ENCODE results near the gene CLDN34.

Gene CLDN34

DNA sequence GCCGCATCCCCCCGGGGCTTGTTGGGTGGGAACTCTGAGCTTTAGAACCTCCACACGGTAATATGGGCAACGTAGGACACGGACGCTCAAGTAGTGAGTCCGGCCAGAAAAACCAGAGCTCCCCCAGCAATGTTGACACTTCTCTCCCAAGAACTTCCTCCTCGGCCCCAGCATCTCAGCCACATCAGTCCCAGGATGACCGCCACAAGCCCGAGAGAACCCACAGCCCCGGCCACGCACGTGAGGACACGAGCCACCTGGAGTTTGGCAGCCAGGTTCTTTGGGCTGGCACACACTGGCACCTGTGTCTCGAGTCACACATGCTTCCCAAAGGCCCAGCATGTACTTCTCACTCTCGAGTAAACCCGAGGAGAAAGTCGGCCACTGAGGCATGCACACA, 16.3 kb downstream of the CLDN34 start:
- DNase-seq = no peak

DNA sequence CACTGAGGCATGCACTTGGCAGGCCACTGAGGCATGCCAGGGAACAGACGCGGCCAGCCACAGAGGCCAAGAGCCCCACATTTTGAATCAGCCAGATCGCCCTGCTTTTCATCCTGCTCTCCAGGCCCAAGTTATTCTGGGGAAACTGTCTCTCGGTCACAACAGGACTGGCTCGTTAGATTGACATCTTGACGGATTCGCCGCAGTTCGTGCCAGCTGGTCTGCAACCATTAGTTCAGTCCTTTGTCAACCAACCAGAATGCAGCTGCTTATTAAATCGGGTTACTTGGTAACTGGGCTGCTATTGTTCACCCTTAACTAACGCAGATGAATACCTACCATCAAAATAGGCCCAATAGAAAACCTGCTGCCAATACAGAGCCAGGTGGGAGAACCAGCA, 16.7 kb downstream of the CLDN34 start:
- no peak for DNase-seq

DNA sequence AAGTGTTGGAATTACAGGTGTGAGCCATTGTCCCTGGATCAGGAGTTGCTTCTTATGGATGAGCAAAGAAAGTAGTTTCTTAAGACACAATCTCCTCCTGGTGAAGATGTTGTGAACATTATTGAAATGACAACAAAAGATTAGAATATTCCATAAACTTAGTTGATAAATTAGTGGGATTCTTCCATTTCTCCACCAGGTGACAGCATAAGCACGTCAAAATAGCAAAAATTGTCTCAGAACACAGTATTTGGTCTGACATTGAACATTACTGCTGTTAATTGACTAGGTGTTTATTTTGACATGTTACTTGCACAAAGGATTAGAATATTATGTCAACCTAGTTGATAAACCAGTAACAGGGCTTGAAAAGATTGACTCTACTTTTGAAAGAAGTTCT, 21.6 kb downstream of the CLDN34 start:
- DNase-seq = peak; percentile 14

DNA sequence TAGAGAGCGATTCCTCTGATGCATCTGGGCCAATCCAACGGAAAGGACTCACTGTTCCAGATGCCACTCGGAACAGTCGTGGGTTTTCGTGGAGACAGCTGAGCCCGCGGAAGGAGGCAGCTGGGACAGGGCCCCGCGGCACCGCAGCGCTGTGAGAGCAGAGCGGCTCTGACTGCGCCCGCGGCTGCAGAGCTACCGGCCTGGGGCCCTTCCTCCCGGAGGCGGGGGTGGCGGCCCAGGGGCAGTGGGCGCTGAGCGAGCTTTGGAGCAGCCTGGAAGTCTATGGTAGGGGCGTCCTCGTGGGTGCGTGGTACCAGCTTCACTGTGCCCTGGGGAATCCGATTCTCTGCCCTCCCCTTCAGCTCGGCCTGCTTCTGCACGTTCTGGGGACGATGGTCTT, 24.9 kb downstream of the CLDN34 start:
- no peak for DNase-seq

DNA sequence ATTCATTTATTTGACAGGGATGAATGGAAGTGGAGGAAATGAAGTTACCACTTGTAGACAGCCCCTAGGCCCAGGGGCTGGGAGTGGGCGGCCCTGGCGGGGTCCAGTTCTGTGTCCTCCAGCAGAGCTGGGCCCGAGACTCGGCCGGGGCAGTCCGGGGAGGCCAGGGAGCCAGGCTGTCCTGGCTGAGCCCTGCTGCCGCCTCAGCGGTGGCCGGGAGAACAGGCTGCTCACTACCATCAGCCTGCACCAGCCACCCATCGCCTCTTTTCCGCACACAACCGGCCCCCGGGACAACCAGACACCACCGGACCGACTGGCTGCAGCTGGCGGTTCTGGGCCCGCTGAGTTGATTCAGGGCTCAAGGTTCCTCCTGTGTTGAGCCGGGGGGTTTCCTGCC, 25.6 kb downstream of the CLDN34 start:
- DNase-seq = no peak

DNA sequence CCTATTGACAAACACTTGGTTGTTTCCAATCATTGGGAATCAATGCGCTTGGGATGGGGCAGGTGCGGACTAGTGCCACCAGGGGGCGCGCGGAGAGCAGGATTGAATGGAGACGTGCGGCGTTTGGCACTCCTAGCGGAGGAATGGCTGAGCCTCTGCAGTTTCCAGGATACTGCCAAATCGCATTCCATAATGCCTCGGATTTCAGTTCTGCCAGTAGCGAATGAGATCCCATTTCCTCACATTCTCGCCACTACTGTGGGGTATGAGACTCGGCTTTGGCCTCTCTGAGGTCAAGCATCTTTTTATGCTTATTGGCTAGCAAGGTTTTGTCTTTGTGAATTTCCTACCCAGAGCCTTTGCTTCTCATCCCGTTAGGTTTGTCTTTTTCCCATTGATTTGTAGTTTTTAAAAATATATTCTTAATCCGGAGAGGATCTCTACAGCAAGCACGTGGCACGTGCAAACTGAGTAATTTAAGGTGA, 28.7 kb downstream of the CLDN34 start:
- peak; percentile 74 for DNase-seq

DNA sequence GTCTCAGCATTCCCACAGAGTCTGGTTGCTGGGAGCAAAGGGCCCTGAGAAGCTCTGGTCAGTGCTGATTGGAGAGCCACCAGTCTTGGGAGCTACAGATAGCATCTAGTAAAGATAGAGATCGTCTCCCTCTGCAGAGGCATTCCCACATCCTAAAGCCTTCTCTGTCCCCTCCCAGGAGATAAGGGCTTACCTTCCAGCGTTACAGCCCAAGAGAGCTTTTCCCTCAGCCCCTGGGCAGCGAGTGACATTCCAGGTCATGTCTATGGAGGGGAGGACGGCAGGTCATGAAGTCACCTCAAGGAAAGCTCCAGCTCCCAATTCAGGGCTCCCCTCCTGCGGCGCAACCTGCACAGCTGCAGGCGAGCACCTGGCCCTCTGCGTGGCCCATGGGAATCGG, 29.9 kb downstream of the CLDN34 start:
- DNase-seq = no peak

DNA sequence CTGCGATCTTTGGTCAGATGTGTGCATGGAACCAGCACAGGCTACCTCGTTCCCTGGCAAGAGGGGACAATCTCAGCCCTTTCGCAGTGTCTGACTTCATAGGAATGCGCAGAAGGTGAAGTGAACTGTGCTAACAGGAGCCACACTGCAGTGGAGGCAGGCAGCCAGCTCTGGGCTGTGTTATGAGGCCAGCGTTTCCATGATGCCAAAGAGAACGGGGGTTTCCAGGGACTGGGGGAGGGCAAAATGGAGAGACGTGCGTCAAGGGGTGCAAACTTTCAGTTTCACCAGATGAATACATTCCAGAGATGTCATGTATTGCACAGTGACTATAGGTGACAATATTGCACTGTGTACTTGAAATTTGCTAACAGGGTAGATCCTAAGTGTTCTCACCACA, 30.4 kb downstream of the CLDN34 start:
- no peak for DNase-seq

DNA sequence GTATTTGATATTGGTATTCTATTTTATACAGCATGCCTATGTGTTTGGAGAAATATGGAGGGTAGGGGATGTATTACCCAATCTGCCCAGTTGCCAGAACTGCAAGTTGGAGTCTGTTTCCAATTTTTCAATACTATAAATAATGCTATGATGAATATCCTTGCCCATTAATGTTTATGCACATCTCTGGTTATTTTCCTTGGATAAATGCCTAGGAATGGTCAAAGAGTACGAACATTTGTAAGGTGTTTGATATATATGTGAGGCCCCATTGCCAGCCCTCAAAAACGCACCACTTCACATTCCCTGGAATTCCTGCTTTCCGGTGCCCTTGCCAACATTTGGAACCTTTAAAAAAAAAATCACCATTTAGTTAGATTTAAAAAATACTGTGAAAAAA, 34.3 kb downstream of the CLDN34 start:
- no peak for DNase-seq

DNA sequence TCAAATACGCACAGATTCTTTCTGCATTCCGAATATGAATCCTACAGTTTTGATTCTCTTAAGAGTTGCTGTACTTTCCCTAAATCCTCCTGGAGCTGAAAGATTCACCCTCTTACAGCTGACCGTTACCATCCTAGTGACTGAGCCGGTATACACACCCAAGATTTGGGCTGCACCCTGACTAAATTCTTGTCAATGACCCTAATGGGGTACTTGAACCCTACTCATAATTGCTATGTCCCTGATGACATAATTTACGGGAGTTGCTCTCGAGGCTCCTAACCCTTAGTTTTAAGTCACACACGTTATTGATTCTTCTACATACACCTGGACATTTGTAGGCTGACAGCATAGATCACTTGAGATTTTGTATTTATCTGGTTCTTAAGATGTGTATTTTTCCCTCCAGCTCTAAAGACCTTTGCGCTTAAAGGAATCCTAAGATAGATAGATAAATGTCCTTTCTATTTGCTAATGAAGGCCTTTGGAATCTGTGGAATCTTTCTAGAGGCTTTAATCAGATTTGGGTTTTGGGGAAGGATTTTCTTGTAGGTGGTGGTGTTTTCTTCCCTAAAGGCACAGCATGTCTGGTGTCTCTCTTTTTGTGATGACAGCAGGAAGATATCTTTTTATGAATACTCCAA, 37.8 kb downstream of the CLDN34 start:
- DNase-seq = no peak

DNA sequence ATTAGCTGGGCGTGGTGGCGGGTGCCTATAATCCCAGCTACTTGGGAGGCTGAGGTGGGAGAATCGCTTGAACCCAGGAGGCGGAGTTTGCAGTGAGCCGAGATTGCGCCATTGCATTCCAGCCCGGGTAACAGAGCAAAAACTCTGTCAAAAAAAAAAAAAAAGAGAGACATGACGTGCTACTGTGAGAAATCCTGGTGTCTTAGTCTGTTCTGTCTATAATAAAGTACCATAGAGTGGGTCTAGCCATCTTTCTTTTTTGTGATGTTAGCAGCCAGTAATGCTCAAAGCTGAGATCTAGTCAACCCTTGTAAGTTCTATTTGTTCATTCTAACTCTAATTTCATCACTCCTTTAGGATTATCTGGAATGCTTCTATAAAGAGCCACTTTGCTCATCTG, 38.9 kb downstream of the CLDN34 start:
- no peak for DNase-seq

DNA sequence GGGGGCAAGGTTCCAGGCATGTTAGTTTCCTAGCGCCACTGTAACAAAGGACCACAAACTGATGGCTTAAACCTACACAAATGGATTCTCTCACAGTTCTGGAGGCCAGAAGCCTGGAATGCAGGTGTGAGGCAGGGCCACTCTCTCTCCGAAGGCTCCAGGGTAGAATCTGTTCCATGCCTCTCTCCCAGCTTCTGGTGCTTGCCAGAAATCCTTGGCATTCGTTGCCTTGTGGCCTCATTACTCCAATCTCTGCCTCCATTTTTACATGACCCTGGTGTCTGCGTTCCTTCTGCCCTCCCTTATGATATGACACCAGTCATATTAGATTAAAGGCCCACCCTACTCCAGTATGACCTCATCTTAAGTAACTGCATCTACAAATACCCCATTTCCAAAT, 39.6 kb downstream of the CLDN34 start:
- no peak for DNase-seq

DNA sequence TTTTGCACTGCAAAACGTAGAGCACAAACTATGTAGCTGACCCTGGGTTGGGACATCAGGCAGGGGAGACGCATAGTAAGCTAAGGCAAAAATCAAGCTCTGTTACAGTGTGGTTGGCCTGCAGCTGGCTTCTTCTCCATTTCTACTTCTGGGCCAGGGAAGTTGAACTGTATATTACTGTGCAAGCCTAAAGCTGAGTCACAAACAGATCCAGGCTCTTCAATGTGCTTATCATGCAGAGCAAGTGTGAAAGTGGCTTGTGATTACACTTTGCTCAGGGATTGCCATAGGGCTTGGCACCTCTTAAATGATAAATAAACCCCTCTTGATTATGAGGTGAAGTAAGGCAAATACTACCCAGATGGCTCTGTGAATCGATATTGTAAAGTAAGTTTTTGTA, 40.5 kb downstream of the CLDN34 start:
- no peak for DNase-seq

DNA sequence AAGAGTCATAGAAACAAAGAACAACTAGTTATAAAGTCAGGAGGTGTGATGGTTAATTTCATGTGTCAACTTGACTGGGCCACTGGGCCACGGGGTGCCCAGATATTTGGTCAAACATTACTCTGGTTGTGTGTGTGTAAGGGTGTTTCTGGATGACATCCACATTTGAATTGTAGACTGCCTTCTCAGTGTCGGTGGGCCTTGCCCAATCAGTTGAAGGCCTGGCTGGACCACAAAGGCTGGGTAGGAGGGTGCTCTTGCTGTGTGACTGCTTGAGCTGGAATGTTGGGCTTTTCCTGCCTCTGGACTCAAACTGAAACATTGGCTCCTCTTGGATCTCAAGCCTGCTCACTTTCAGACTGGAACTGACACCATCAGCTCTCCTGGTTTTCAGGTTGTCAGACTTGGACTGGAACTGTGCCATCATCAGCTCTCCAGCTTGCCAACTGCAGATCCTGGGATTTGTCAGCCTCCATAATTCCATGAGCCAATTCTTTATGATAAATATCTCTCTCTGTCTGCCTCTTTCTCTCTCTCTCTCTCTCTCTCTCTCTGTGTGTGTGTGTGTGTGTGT, 41.4 kb downstream of the CLDN34 start:
- DNase-seq = no peak

DNA sequence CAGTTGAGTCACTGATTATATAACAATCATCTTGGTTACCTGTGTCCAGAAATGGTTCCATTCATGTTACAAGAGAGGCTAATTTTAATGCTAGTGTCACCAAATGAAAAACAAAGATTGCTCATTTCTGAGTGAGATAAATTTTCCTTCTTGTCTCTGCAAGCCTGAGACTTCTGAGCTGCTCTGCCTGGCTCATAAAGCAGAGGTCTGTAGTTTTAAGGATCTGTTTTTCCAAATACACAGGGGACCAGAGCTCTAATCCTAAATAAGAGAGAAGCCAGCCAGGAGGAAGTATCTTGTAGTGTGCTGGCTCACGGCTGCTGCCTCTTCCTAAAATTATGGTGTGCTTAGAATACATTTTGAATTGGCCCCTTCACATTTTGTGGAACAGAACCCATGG, 42.6 kb downstream of the CLDN34 start:
- no peak for DNase-seq

DNA sequence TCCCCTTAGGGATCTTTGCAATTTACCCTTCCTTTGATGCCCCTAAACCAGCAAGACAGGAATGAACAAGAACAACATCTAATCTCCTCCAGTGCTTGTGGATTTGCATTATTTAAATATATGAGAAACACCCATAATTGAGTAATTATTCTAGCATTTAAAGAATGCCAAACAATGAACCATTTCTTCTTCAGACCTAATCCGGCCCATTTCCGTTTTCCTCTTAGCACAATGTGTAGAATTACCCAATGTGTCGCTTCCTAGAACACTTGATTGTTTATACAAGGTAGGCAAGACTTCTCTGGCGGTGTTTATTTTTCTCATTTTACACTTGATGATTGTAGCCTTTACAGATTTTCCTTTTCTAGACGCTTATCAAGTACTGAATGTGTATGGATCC, 43.5 kb downstream of the CLDN34 start:
- DNase-seq = peak; percentile 2

DNA sequence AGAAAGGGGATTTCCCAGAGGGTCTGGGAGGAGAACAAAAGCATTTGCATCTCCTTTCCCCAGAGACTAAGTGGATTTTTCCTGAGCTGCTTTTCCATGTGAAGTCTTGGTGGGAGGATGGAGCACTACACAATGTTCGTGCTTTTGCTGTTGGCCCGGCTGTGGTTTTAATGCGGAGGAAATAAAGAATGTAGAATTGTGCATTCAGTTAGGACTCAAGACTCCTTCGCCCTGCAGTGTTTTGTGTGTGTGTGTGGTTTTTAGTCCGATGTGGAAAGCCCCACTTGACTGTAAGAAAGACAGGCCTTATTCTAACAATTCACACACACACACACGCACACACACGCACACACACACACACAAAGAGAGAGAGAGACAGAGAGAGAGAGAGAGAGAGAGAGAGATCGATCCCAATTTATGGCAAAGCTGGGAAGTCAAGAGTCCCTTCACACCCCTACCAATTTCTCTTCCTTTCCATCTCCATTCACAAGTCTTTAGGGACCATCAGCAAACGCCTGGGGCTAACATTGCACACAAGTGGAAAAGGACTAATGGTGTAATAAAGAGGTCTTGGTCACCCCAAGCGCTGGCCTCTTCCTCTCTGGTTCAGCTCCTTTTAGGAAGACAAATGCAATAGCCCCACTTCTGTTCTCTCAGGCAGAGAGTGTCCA, 44.2 kb downstream of the CLDN34 start:
- DNase-seq = no peak

DNA sequence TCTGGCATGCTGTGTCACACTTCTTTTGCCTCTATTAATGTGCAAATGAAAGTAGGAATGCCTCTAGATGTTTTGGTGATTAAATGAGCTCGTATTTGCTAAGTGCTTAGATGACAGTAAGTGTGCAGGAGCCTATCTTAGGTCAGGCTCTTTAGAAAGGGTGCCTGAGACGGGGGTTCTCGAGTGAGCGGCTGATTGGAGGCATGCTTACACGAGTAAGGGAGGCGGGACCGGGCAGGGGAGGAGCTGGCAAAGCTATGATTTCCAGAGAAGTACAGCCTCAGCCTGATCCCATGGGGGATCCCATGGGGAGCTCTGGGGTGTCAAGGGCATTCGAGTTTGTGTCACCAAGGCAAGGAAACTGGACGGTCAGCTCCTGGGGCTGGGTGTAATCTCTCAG, 44.8 kb downstream of the CLDN34 start:
- no peak for DNase-seq

DNA sequence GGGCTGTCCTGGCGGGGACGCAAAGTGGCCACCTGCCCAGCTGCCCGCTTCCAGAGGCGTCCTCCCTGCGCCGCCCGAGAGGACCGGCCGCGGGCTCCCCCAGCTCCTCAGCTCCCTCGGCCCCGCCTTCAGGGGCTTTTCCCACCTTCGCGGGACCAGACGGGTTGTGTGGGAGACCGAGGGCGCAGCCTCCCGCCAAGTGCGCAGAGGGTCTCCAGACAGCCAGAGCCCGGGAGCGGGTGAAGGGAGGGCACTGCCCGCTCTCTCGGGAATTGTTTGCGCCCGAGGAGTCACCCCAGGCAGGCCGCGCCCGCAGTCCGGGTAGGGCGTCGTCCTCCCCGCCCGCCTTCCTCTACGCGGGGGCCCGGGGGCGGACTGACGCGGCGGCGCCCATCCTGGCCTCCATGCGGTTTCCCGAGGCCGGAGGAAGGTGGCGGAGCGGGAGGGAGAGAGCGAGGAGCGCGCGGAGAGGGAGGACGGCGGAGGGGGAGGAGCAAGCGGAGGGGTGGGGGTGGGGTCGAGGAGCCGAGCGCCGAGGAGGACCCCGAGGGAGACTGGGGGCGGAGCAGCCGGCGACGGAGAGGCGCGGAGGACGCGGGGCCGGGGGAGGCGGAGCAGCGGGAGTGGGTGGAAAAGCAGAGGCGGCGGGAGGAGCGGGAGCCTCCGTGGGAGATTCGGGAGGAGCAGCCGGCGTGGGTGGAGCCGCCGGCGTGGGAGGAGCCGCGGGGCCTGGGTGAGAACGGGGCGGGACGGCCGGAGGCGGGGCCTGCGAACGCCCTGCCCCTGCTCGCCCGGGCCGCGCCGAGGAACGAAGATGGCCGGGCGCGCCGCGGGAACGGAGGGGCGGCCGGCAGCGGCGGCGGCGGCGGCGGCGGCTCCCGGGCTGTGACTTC, 47.5 kb downstream of the CLDN34 start:
- peak; percentile 82 for DNase-seq

DNA sequence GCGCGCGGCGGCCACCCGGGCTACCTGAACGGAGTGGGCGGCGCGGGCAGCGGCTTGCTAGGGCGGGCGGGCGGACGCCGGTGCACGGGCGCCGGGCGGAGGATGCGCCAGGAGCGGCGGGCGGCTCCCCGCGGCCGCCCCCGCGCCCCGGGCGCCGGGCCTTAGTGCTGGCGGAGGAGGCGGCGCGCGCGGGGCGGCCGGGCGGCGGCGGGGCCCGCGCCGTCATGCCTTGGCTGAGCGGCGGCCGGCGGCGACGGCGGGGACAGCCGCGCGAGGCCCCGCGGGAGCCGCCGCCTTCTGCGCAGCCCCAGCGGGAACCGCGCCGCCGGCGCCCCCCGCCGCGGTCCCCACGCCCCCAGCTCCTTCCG, 48.2 kb downstream of the CLDN34 start:
- peak; percentile 57 for DNase-seq

DNA sequence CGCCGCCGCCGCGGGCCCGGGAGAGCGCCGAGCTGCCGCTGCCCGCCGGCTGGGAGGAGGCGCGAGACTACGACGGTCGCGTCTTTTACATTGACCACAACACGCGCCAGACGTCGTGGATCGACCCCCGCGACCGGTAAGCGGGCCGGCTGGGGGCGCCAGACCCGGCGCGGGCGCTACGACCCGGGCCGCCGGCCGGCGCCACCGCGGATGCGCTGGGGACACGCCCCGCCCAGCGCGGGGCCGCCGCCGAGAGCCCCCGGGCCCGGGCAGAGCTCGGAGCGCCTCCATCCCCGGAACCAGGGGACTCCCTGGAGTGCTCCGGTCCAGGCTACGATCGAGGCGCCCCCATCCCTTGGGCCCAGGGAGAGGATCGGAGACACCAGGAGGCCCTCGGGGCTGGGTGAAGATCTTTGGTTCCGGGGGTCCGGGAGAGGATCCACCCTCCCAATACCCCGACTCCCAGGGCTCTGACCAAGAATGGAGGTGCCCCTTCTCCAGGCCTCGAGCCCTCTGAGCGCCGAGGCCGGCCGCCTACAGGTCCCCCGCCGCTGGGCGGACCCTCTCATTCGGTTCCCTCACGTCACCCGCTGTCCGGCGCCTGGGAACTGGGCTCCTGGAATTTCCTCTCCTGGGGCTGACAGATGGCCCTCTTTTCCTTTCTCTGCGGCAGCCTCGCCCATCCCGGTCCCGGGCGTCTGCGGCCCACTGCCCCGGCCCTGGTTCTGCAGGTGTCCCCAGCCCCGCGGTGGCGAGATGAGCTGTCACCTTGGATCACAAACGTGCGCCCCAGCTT, 48.8 kb downstream of the CLDN34 start:
- DNase-seq = peak; percentile 34

DNA sequence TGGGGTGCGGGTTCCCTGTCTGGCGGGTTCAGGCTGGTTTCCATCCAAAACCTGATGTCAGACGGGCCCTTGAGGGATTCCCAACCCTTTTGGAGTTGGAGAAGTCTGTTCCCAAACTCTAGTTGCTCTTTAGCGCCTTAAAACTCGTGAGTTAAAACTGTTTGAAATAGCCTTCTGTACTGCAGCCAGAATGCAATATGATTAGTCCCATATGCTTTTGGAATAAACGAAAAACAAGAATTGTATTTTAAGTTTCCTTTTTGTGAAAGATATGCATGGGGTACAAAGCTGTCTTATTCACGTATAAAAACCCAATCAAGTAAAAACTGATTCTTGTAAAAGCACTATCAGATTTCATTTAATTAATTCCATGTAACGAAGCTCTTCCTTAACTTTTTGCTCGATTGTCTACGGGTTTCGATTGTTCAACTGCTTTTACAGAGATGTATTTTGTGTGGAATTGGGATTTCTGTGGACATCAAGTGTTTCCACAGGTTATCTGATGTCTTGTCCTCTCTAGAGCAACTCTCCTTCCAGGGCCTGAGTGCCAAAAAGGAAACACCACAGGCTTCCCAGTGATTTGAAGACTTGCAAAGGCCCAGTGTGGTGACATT, 49.5 kb downstream of the CLDN34 start:
- no peak for DNase-seq

Measured in DMS53 (cell line).